ENCODE data around the gene ZNF592. TPM values are rescaled to one million over a fixed set of nuclear protein-coding genes. Genes with fewer than 3 reads are reported as not detected.
A peak's percentile ranks its signal among the peaks of the same experiment; 100 is the strongest.
"Not testable (repeated sequence)": the region's sequence is repeated elsewhere in the genome, so short reads cannot be mapped to it uniquely, and the experiment has no call there.

ZNF592 gene
- total and polyA plus RNA-seq, 9 of the 15 experiments (the other 6 are each of a cell fraction or from before 2014, with no cell fraction given): 0.88 to 23.8 (median 7.4) TPM

- H4K20me1 ChIP-seq (replicated peaks; ENCODE audit: control insufficient read depth, insufficient read depth, low read length); H3K79me2 ChIP-seq (ENCODE audit: control insufficient read depth, insufficient read depth, low read length); H3K27me3 ChIP-seq (ENCODE audit: control insufficient read depth in 2 of 2, insufficient read depth in 2 of 2, low read length in 2 of 2); H3K9me3 ChIP-seq (replicated peaks; ENCODE audit: control insufficient read depth, insufficient read depth, low read depth, low read length); intact Hi-C loops (cut with micrococcal nuclease); CTCF ChIA-PET (ENCODE audit: low intra/inter-chr PET ratio); BruUV-seq (replicated peaks); H3K9me1 ChIP-seq (ENCODE audit: control insufficient read depth, insufficient read depth, low read length); FAIRE-seq; H3K36me3 ChIP-seq (ENCODE audit: control insufficient read depth, insufficient read depth, low read length); in situ Hi-C loops (cut with MboI): not testable (repeated sequence)
- H3K27ac ChIP-seq (ENCODE audit: extremely low read depth, low read depth, low read length): peak overlapping the region; percentile 76
- peaks cover 10 to 23% of the 10 kb centered on the region in 2 experiments for H3K4me1 ChIP-seq (replicated peaks in 1 of 2; ENCODE audit: control insufficient read depth in 2 of 2, insufficient read depth in 2 of 2, low read length in 2 of 2)
- POLR2A ChIA-PET: interaction anchor here (0.6 to 4.3 kb wide), 12 partner anchors 9 to 259 kb away, joined by 3 to 43 read pairs (median 4); partner anchors contain the start of genes SEC11A and SLC28A1
- DNase-seq (ENCODE audit: extremely low read depth in 1 of 4, low spot score in 3 of 4) (peak in 1 of 4 experiments; percentile 15), ATAC-seq (peak; percentile 55)
- WGBS (ENCODE audit: insufficient coverage, low coverage, missing lambda C conversion rate): 67% methylated on average over 8 of the region's 9 CpGs
- H3K9ac ChIP-seq (ENCODE audit: insufficient read depth in 1 of 2, low read depth in 2 of 2, low read length in 2 of 2): peak overlapping the region; percentile 54 to 57; a peak in 3 of 4 replicates
- H3K4me2 ChIP-seq (ENCODE audit: insufficient read depth, low read length): peak overlapping the region; percentile 82
- H2AFZ ChIP-seq (ENCODE audit: low read depth, low read length): peak overlapping the region; percentile 91
- peak overlapping the region; percentile 9; the same call in 1 of the 2 replicates for H3K4me3 ChIP-seq
- 0 out of 4 replicates have a peak, but pooled peaks of 1 of the 2 experiments have one; percentile 6 for TF ChIP-seq MNT (conservative IDR thresholded peaks at IDR 0.05)
- TF ChIP-seq ZNF41 (CRISPR knock-in tag; conservative IDR thresholded peaks at IDR 0.05): 0 out of 2 replicates have a peak, but pooled peaks have one; percentile 26
- peak; percentile 8; the same call in 1 of the 2 replicates for TF ChIP-seq DMBX1 (CRISPR knock-in tag; IDR thresholded peaks at IDR 0.05; ENCODE audit: borderline replicate concordance)
- 0 out of 2 replicates have a peak, but pooled peaks have one; percentile 3 for TF ChIP-seq STAT5A (IDR thresholded peaks at IDR 0.05; ENCODE audit: borderline replicate concordance, low read length)
- peak; percentile 22; the same call in 1 of the 2 replicates for TF ChIP-seq E2F3 (CRISPR knock-in tag; IDR thresholded peaks at IDR 0.05)
- TF ChIP-seq TCF15 (CRISPR knock-in tag; IDR thresholded peaks at IDR 0.05): 0 out of 2 replicates have a peak, but pooled peaks have one; percentile 25
- 0 out of 2 replicates have a peak, but pooled peaks have one; percentile 32 for TF ChIP-seq ZBTB17 (CRISPR knock-in tag; IDR thresholded peaks at IDR 0.05)
- TF ChIP-seq, protein P1, sequence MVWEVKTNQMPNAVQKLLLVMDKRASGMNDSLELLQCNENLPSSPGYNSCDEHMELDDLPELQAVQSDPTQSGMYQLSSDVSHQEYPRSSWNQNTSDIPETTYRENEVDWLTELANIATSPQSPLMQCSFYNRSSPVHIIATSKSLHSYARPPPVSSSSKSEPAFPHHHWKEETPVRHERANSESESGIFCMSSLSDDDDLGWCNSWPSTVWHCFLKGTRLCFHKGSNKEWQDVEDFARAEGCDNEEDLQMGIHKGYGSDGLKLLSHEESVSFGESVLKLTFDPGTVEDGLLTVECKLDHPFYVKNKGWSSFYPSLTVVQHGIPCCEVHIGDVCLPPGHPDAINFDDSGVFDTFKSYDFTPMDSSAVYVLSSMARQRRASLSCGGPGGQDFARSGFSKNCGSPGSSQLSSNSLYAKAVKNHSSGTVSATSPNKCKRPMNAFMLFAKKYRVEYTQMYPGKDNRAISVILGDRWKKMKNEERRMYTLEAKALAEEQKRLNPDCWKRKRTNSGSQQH (CRISPR knock-in tag; IDR thresholded peaks at IDR 0.05): peak; percentile 50; the same call in 1 of the 2 replicates
- TF ChIP-seq, protein P2, sequence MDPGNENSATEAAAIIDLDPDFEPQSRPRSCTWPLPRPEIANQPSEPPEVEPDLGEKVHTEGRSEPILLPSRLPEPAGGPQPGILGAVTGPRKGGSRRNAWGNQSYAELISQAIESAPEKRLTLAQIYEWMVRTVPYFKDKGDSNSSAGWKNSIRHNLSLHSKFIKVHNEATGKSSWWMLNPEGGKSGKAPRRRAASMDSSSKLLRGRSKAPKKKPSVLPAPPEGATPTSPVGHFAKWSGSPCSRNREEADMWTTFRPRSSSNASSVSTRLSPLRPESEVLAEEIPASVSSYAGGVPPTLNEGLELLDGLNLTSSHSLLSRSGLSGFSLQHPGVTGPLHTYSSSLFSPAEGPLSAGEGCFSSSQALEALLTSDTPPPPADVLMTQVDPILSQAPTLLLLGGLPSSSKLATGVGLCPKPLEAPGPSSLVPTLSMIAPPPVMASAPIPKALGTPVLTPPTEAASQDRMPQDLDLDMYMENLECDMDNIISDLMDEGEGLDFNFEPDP (CRISPR knock-in tag; IDR thresholded peaks at IDR 0.05): 0 out of 2 replicates have a peak, but pooled peaks have one; percentile 10
These were observed 12.8 kb upstream of the ZNF592 start for GRCh38 chr15:84735480-84736061.

Measured in K562 (cell line).